ENCODE results near the gene SPATS2L.

The SPATS2L gene

GRCh38 chr2:200367155-200367554 lies 60.7 kb downstream of the SPATS2L start:
- in situ Hi-C loops (cut with MboI; ENCODE audit: low sequenced_read_pairs): no loop called here

DNA sequence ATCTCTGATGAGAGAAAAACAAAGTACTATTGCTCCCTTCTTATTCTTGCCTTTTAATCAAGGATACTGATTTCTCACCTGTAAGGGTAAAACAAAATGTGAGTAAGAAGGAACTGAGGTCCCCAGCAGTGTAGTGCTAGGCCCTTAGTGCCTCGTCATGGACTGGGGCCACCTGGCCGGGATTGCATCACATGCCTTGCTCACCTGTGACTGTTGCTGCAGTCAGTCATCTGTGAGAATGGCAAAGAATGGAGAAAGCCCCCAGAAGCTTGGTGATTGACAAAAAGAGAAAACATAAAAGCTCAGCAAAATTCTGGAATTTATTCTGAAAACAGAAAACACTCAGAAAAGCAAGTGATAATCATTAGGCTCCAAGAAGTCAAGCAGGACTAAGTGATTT lies 63.4 kb downstream of the SPATS2L start:
- in situ Hi-C loops (cut with MboI; ENCODE audit: low sequenced_read_pairs): no loop called here

DNA sequence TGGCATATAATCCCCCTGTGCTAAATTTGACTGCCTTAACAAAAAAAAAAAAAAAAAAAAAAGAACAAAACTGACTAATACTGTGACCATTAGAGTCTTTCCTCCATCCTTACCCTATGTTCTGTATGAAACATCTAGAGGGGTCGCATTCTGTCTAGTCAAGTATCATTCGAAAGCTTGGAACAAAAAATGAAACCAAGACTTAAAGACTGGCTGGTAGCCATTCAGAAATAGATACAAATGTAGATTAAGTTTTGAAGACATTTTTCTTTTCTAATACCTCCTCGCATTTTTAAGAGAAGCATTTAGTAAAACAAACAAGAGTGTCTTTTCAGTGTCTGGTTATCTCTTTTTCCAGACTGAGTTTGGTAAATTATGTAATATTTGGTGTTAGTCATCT lies 66.7 kb downstream of the SPATS2L start:
- in situ Hi-C loops (cut with MboI; ENCODE audit: low sequenced_read_pairs): no loop called here

- in situ Hi-C loops (cut with MboI; ENCODE audit: low sequenced_read_pairs): no loop called here
Measured at GRCh38 chr2:200373973-200374416, 67.5 kb downstream of the SPATS2L start.

GRCh38 chr2:200376513-200377354 lies 70.2 kb downstream of the SPATS2L start:
- in situ Hi-C loops (cut with MboI; ENCODE audit: low sequenced_read_pairs): no loop called here

GRCh38 chr2:200377355-200378336 lies 71.2 kb downstream of the SPATS2L start:
- in situ Hi-C loops (cut with MboI; ENCODE audit: low sequenced_read_pairs): no loop called here

DNA sequence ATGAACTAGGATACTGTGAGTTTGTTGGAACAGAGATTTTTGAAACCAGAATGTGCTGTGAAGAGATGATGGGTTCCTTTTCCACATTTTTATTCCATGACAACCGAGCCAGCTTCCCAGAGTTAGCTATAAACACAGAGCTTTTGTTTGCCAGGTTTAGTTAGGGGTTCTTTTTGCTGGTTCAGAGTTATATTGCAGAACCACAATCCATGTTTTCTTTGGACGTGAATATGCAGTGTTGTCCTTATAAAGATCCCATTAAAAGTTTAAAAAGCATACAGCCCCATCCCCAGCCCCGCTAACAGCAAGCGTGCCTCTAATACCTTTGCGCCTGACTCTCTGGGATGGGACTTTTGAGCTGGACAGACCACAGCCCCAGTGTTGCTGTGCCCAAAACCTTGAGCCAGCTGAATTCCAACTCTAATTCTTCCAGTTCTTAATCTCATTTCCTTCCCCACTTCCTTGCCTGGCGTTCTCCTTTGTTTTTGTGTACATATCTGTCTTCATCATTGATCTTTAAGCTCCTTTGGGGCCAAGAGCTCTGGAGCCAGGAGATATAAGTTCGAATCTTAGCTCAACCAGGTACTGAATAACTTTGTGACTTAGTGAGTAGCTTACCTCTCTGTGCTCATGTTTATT lies 72.3 kb downstream of the SPATS2L start:
- in situ Hi-C loops (cut with MboI; ENCODE audit: low sequenced_read_pairs): no loop called here

- in situ Hi-C loops (cut with MboI; ENCODE audit: low sequenced_read_pairs): no loop called here
Measured at GRCh38 chr2:200379481-200380090, 73.1 kb downstream of the SPATS2L start.

- in situ Hi-C loops (cut with MboI; ENCODE audit: low sequenced_read_pairs): no loop called here
Measured at GRCh38 chr2:200380091-200380561, 73.6 kb downstream of the SPATS2L start.

GRCh38 chr2:200380833-200381542 lies 74.5 kb downstream of the SPATS2L start:
- in situ Hi-C loops (cut with MboI; ENCODE audit: low sequenced_read_pairs): no loop called here

- in situ Hi-C loops (cut with MboI; ENCODE audit: low sequenced_read_pairs): no loop called here
Measured at GRCh38 chr2:200382874-200383273, 76.4 kb downstream of the SPATS2L start.

DNA sequence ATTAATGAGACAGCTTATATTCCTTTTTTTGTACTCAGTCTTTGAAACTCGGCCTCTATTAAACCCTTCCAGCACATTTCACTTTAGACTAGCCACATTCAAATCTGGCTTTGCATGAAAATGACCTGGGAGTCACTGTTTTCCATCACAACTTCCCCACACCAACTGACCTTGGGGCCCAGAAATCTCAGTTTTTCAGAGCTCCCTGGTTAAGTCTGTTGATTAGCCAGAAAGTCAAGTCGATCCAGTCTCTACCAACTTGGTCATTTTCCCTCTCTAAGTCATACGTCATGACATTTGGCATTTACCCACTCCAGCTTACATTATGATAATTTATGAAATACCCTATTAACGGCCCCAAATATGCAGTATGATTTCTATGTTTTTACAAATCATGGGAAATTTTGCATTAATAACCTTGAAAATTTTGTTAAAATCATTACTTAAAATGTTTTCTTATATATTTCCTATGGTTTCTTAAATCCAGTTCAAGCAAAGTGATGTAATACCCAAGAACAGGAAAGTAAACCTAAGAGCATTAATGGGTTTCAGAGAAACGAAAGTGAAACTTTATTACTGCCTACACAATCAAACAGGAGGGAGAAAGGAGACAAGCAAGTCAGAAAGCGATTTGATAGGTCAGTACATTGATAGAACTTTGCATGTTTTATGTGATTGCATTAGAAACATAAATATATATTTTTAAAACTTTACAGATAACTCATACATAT lies 77.1 kb downstream of the SPATS2L start:
- in situ Hi-C loops (cut with MboI; ENCODE audit: low sequenced_read_pairs): no loop called here

GRCh38 chr2:200385063-200385635 lies 78.7 kb downstream of the SPATS2L start:
- in situ Hi-C loops (cut with MboI; ENCODE audit: low sequenced_read_pairs): no loop called here

GRCh38 chr2:200393191-200393590 lies 86.7 kb downstream of the SPATS2L start:
- in situ Hi-C loops (cut with MboI; ENCODE audit: low sequenced_read_pairs): no loop called here

GRCh38 chr2:200394045-200394444 lies 87.6 kb downstream of the SPATS2L start:
- in situ Hi-C loops (cut with MboI; ENCODE audit: low sequenced_read_pairs): no loop called here

- in situ Hi-C loops (cut with MboI; ENCODE audit: low sequenced_read_pairs): no loop called here
Measured at GRCh38 chr2:200396781-200397242, 90.3 kb downstream of the SPATS2L start.

GRCh38 chr2:200397785-200398184 lies 91.3 kb downstream of the SPATS2L start:
- in situ Hi-C loops (cut with MboI; ENCODE audit: low sequenced_read_pairs): no loop called here

DNA sequence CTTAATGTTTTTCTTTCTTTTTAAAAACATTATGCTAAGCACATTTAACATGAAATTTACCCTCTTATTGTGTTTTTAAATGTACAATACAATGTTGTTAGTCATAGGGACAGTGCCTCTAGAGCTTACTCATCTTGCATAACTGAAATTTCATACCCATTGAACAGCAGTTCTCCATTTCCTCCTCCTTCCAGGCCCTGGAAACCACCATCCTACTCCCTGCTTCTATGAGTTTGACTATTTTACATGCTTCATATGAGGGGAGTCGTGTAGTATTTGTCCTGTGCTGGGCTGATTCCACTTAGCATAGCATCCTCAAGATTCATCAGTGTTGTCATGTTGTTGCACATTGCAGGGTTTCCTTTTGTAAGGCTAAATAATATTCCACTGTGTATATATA lies 92.6 kb downstream of the SPATS2L start:
- in situ Hi-C loops (cut with MboI; ENCODE audit: low sequenced_read_pairs): no loop called here

DNA sequence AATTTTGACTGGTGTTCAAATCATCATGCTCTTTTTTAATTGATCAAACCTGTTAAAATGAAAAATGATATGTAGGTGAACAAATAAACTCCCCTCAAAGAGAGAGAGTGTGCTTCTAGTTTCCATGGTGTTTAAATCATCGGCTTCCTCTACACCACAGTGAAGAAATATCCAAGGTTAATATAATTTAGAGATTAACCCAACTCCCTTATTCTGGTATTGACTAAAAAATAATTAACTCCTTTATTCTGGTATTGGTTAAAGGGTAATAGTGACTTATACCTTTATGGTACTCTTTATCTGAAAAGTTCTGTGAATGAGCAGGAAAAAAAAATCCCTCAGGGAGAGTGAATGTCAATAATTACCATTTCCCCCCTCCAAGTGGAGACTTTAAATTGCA lies 93.1 kb downstream of the SPATS2L start:
- in situ Hi-C loops (cut with MboI; ENCODE audit: low sequenced_read_pairs): no loop called here

All from hTERT RPE-1 (cell line).